ENCODE data around the gene DHX29.
A peak's percentile ranks its signal among the peaks of the same experiment; 100 is the strongest.

DHX29 gene

DNA sequence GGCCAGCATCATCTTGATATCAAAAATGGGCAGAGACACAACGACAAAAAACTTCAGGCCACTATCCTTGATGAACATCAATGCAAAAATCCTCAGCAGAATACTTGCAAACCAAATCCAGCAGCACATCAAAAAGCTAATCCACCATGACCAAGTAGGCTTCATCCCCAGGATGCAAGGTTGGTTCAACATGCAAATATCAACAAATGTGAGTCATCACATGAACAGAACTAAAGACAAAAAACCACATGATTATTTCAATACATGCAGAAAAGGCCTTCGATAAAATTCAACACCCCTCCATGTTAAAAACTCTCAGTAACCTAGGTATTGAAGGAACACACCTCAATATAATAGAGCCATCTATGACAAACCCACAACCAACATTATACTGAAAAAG lies 8.8 kb upstream of the DHX29 start:
- no peak for DNase-seq

DNA sequence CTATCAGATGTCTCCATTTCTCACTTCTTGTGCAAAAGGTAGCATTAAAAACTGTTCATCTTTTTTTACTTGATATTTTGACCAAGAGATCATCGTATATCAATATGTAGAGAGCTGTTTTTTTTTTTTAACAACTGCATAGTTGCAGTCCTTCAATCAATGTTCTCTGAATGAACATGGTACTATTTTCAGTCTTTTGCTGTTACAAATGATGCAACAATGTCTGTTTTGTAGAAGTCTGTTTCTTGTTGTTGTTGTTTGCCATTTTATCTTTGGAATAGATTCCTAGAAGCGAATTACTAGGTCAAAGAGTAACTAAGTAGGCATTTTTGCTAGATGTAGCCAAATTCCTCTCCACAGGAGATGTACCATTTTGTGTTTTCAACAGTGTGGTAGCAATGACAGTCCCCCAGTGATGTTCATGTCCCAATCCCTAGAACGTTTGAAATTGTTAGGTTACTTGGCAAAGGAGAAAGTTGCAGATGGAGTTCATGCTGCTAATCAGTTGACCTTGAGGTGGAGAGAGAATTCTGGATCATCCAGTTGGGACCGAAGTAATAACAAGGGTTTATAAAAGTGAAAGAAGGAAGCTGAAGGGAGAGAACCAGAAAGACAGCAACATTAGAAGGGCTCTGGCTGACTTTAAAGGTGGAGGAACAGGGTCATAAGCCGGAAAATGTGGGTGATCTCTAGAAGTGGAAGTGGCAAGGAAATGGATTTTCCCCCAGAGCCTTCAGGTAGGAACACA lies 6.5 kb upstream of the DHX29 start:
- DNase-seq, result no peak

DNA sequence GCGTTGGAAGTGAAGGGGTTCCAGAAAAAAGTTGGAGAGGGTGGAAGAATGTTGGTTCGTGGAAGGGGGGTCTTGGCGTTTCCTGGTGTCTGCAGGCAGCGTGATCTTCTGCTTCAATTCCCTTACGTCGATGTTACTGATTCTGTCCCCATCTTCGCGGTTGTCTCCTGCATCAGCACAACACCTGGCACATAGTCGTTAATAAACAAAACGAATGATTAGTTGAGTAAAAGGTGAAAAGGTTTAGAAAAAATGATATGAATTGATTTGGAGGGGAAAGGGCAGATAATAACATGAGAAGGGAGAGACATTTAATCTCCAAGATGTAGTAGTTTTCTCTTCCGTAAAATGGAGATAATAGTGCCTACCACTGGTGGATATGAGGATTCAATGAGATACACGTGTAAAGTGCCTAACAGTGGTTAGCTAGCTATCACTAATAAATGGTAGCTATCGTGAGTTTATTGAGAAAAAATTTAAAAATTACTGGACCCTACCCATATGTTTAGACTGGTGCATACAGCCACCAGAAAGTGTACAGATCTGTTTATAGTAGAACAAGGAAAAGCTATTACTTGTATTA lies 851 bp upstream of the DHX29 start:
- peak; percentile 58 for DNase-seq

DNA sequence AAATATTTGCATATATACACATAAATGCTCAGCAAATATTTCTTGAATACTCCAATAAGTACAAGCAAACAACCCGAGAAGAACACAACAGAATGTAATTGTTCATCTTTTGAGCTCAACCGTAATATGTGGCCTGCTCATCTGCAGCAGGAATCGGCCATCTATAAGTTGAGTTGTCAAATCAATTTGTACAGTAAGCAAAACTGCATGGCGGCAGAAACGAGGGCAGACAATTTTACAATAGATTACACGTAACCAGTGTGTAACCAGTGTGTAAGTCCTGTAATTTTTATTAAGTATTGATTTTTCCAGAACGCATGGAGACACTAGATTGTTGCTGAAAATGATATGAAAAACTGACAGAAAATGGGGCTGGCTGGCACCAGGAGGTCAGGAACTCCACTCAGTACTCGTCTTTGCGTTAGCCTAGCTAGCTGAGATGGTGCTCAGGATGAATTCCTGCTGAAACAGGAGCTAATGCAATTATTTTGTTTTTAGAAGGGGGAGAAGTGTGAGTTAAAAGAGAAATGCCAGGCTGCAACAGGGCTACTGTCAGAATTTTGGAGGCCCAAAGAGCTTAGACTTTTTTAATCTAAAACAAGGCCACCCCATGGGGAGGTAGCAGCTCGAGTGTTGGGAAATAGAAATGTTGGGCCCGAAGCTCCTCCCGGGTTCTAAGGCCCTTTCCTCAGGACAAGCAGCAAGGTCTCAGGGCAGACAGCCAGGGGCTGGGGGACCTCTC lies 682 bp downstream of the DHX29 start:
- no peak for DNase-seq

DNA sequence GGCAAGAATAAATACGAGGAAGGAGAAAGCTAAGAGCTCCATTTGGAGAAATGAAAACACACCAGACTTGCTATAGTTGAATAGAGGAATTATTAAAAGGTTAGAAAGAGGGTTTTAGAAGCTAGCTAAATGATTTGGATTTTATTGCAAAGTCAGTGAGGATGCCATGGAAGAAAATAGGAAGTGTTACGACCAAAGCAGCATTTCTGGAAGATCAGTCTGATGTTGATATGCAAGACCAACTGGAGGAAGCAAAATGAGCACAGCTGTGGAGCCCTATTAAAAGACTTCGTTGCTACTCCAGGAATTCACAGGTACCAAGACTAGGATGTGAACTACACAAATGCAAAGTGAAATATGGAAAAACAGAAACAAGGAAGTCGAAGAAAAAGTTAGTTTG lies 2.1 kb downstream of the DHX29 start:
- DNase-seq, result no peak

DNA sequence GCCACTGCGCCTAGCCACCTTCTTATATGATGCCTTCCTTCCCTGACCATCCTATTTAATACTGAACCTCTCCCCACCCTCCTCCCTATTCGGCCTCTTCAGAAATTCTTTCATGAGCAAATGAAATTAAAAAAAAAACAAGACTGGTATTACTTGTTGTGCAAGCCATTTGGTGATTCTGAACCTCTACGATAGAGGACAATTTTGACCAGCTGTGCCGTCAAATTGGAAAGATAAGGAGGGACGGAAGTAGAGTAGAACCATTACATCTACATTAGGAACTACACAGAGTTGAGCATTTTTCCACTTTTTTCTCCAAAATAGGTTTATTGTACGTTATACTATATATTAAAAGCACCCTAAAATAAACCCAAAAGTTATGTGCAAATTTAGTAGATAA lies 2.9 kb downstream of the DHX29 start:
- DNase-seq, result no peak

DNA sequence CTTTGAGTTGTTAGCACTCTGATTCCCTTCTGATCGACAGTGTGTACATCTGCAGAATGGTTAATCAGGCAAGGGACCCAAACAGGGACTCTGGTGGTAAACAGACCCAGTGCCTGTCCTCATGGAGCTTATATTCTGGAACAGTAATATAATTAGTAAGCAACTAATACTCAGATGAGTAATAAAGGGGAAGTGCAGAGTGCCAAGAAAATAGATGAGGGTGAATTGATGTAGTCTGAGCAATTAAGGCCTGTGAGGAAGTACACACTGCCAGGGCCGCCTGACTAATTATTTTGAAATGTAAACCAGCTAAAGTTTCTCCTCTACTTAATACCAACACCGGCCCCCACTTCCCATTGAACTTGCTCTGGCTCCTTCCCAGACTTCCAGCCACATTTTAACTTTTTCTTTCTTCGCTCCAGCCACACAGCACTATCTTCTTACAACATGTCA lies 4.2 kb downstream of the DHX29 start:
- DNase-seq, result no peak

DNA sequence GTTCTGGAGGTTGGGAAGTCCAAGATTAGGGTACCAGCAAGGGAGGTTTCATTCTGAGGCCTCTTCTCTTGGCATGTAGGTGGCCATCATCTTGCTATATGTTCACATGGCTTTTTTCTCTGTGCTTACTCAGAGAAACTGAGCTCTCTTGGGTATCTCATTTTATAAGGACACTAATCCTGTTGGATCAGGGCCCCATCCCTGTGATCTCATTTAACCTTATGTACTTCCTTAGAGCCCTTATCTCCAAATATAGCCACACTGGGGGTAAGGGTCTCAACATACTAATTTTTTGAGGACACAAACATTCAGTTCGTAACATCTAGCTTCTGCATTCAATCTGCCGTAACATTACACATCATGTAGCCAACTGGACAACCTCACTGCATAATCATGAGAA lies 6.6 kb downstream of the DHX29 start:
- DNase-seq, result no peak

DNA sequence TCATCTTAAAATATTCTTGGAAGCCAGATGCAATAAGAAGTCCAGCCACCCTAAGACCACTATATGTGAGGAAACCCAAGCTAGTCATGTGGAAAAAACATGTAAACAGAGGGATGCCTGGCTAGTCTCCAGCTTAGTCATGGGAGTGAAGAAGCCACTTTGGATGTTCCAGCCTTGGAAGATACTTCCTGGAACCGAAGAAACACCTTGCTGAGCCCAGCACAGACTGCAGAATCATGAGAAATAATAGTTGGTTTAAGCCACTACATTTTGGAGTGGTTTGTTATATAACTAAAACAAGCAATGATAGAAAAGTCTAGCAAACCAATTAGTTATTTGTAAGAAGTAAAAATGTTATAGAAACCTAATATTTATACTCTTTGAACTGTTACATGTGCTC lies 12.6 kb downstream of the DHX29 start:
- no peak for DNase-seq

DNA sequence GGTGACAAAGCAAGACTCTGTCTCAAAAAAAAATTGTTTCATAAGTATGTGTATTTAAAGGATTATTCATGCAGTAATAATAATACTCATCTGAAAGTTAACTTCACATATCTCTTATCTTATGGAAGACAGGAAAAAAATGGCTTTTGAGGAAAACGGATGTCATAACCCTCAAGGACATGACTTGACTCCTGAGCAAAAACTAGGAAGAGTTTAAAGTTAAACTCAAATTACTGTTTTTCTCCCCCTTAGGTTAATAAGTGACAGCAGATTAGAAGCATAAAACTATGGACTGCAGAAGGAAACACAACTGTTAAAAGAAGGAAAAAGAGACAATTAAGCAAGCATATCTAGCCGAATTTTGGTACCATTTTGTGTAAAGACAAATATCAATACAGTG lies 16.5 kb downstream of the DHX29 start:
- no peak for DNase-seq

DNA sequence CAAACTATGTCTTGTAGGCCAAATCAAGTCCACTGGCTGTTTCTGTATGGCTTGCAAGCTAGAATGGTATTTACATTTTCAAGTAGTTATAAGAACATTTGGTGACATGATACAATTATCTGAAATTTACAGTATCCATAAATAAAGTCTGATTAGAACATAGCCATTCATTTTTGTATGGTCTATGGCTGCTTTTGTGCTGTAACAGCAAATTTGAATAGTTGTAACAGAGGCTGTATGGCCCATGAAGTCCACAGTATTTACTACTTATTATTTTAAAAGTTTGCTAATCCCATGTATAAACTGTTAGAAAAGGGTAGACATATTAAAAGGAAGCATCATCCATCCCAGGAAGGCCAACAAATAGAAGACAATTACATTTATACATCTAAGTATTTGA lies 17.7 kb downstream of the DHX29 start:
- DNase-seq, result no peak

DNA sequence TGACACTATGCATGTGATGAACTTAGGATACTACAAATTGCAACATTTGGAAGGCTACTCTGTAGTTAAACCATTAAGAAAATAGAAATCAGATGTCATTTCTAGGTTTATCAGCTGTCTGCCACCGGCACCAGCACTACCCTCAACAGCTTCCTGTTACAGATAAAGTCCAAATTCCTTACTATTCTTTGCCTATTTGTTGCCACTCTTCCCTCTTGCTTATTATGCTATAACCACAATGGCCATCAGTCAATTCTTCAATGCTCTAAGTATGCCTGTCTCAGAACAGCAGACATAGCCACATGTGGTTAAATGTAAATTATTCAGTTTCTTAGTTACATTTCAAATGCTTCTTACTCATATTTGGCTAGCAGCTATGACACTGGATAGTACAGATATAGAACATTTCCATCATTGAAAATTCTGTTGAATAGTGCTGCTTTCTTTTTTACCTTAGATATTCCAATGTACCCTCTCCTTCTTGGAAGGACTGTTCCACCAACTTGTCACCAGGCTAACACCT lies 21.0 kb downstream of the DHX29 start:
- no peak for DNase-seq

DNA sequence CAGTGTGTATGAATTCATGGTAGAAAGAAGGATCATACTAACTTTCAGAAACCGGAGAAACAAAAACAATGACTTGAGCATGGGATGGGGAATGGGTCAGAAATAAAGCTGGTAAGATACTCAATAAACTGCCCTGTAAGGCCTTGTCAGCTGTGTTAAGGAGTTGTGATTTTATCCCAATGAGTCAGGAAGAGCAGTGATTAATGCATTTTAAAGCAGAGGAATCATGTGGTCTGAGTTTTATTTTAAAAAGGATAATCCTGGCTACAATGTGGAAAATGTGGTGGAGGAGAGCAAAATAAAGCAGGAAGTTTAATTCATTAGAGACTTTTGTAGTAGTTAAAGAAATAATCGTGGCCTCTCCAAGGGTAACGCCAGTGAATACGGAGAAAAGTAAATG lies 28.7 kb downstream of the DHX29 start:
- no peak for DNase-seq

DNA sequence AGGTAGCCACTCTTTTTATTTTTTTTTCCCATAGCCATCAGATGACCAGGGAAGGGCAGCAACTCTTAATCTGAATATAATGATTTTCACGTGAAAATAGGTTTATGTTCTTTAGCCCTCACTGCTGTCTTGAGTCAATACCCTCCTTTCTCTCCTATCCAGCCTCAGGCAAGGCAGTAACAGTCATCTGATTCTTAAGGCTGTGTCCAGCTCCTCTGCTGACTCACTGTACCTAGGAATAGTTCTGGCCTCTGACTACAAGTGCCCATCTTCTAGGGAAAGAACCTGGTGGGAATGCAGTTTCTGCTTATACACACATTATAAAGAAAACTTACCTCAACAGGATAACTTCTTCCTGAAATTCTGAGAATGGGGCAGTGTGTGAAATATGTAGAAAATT lies 30.7 kb downstream of the DHX29 start:
- DNase-seq, result no peak

DNA sequence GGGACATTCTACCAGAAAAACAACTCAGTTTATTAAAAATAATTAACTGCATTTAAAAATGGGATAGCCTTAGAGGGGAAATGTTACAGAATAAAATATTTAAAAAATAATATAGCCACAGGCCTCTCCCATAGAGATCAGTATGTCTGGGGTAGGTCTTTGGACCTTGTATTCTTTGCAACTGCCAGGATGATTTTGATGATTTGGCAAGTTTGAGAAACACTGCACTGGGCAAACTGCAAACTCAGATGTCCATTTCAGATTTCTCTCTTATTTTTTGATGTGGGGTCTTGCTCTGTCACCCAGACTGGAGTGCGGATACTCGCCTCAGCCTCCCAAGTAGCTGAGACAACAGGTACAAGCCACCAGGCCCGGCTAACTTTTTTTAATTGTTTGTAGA lies 49.2 kb downstream of the DHX29 start:
- no peak for DNase-seq

DNA sequence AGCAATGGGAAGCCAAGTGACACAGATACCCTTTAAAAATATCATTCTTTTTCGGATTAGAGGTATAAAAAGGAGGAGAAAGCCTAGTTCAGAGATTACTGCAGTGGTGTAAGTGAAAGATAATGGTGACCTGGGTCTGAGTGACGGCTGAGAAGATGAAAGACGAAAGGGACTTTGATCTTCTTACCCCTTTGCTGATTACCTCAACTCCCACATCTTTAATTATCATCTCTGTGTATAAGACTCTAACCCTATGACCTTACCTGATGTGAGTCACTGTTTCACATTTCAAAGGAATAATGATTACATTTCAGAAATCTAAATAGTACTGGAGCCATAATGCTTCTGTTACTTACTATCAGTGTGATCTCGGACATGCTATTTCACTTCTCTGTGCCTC lies 52.7 kb downstream of the DHX29 start:
- no peak for DNase-seq

DNA sequence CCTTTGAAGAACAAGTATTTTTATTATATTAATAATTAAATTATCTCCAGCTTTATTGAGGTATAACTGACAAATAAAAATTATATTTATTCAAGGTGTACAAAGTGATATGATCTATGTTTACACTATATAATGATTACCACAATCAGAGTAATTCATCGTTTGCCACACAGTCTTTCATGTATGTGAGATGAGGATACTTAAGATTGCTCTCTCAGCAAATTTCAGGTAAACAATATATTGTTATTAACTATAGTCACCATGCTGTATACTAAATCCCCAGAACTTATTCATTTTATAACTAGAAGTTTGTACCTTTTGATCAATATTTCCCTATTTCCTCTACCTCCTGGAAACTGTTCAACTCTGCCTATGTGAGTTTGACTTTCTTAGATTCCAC lies 57.4 kb downstream of the DHX29 start:
- DNase-seq, result no peak

DNA sequence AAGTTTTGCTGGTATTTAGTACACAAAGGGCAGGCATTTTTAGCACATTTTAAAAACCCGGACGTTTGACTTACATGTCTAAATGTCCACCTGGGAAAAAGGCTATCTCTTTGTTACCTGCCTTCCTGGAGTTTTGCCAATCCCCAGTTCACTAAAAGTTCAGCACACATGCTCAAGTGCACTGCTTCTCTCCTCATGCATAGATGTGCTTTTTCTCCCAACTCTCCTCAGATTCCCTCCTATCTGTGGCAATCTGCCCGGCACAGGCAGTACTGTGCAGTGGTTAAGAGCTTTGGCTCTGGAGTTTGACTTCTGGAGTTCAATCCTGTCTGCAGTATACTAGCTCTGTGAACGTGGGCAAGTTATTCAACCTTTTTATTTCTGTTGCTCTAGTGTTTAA lies 65.7 kb downstream of the DHX29 start:
- DNase-seq, result no peak

DNA sequence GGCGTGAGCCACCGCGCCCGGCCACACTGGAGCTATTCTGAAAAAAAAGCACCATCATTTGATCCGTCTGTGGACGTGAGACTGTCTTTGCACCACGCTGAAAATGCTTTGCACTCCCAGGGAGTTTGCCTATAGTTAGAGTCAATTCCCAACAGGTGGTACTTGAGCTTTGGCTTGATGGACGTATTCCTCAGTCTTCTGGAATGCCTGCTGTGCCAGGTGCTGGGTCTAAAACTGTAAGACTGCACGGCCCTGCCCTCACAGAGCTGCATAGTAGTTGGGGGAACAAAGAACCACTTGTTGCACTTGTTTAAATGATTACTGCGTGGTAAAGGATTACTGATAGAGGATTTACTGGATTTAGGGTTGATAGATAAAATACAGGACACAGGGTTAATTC lies 70.7 kb downstream of the DHX29 start:
- no peak for DNase-seq

DNA sequence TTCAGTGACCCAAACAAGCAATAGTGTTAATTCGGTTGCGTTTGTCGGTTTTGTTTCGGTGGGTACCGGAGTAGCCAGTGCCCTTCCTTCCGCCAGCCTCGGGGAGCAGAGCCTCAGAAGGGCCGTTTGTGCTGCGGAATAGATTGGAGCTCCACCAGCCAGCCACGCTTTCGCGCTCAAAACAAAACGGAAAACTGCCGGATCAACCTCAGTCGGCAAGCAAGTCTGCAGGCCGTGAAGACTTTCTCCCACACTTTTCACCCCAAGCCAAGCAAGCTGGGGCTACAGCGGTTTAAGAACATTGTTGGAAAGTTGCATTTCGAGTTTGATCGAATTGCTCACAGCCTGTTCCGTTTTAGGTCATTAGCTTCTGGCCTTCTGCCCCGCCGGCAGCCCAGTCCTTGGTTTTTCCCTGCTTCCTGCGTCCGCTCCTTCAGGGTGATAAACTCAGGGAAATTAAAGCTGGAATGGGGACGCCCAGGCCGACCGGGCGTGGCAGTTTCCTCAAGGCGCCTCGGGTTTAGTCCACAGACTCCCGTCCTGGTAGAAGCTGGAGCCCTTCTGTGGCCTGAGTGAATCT lies 73.3 kb downstream of the DHX29 start:
- DNase-seq, result no peak

DNA sequence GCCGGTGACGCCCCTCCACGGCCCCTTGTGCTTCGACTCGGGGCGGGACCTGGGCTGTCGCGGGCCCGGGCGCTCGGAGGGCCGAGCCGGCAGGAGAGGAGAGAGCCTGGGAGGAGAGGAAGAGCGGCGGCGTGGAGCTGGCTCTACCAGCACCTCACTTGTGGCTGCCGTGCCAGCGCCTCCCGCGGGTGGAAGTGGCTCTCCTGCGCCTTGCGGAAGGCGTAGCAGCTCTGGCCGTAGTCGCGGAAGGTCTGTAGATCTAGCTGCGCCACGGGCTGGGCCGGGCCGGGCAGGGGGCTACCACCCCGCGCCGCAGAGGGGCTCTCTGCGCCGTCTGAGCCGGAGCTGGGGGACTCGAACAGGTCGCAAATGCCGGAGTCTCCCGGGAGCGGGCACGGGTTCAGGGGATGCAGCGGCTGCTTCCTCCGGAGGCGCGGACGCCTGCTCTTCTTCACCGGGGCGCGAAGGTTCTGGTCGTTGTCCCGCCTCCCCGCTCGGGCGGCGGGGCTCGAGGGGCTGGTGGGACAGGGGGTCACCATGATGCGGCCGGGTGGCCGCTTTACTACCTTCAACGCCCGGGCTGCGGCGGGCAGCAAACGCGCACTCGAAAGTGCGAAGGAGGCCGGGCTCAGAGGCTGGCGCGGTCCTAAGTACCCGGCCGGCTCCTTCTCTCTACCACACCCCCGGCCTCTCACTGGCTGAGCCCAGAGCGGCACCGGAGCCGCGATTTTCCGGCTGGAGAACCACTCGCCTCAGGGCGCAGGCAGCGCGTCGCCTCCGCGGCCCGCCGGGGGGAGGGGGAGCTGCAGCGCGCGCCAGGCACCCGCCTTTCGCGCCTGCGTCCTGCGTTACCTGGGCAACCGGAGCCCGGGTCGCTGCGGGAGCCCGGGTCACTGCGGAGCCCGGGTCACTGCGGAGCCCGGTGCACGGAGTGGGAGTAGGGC lies 74.2 kb downstream of the DHX29 start, which contains the start of gene CCNO:
TSS of gene CCNO (minus strand) at position 624 of the 944 bp plus-strand sequence. CDS start at position 539, 85 bp downstream.
- peak; percentile 71 for DNase-seq

DNA sequence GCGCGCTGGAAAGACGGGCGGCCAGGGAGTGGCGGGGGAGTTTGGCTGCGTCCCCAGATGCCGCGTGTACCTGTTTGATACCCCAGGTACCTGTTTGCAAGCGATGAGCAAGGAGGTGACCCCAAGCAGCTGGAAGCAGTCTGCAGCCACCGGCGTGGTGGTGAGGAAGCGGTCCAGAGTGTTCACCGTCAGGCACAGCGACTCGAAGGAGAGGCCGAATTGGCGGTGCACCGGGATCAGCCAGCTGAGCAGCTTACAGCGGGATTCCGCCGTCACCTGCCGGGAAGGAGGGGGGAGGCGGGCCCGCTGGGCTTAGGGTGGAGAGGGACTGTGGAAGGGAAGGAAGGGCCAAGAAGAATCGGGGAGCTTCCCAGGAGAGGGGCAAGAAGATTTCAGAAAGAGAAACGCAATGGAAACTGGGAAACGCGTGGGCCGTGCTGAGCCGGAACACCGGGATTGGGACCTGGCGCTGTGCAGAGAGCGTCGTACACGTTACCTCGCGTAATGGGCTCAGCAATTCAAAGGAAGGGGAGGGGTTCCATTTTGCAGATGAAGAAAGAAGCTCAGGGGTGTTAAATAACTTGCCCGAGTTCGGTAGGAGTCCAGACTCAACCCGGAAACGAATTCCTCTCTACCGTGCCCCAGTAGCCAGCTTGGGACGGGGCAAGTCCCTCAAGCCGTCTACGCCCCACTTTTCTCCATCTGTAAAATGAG lies 75.1 kb downstream of the DHX29 start:
- DNase-seq, result no peak
